Keratinocyte (primary cell): ENCODE data around the gene SRP14. TPM values are rescaled to one million over a fixed set of nuclear protein-coding genes. Genes with fewer than 3 reads are reported as not detected.

Experiments
- DNase-seq: peaks from one replicate; pipeline ENCODE4 v3.0.0-alpha.2; 2011; ENCODE audit warnings: low read depth, missing footprints, low spot score
- FAIRE-seq: peaks from 2 replicates; lab custom pipeline; 2011; peaks lifted over from hg19 to GRCh38; lab: Jason Lieb, UNC
- H2AFZ ChIP-seq: 2 replicates; pipeline ENCODE4 v1.6.0; 2012; ENCODE audit warnings: low read length, control low read depth, inconsistent platforms; ENCODE audit not compliant: control insufficient read depth
- H3K27ac ChIP-seq: 2 replicates; pipeline ENCODE4 v1.5.1; 2011; ENCODE audit warnings: low read length; ENCODE audit not compliant: control insufficient read depth, insufficient read depth
- H3K27me3 ChIP-seq: 3 replicates; pipeline ENCODE4 v1.6.0; 2011; ENCODE audit warnings: low read length; ENCODE audit not compliant: control insufficient read depth, insufficient read depth; ENCODE audit errors: extremely low read depth
- H3K36me3 ChIP-seq, 2 experiments: 2 replicates in 1 of 2; 3 replicates in 1 of 2; pipeline ENCODE4 v1.5.1; 2011; ENCODE audit warnings: low read length in 2 of 2, mild to moderate bottlenecking in 1 of 2; ENCODE audit not compliant: control insufficient read depth in 2 of 2, insufficient read depth in 2 of 2; ENCODE audit errors: extremely low read depth in 1 of 2
- H3K4me1 ChIP-seq: 3 replicates; pipeline ENCODE4 v1.5.1; 2011; ENCODE audit warnings: low read length; ENCODE audit not compliant: control insufficient read depth, insufficient read depth; ENCODE audit errors: extremely low read depth
- H3K4me2 ChIP-seq: 3 replicates; pipeline ENCODE4 v1.6.0; 2011; ENCODE audit warnings: low read depth, low read length; ENCODE audit not compliant: control insufficient read depth, insufficient read depth; ENCODE audit errors: extremely low read depth
- H3K4me3 ChIP-seq, 3 experiments: fragments of 200-600 bp in 1 of 3; sonication (generic) in 1 of 3; 2 replicates in 2 of 3; 3 replicates in 1 of 3; pipeline ENCODE4 v1.5.1; 2011 to 2016; ENCODE audit warnings: low read length in 3 of 3, mild to moderate bottlenecking in 3 of 3, control low read depth in 2 of 3, inconsistent platforms in 1 of 3, low read depth in 1 of 3, mixed read lengths in 1 of 3, mixed run types in 1 of 3, moderate library complexity in 1 of 3; ENCODE audit not compliant: control insufficient read depth in 2 of 3, insufficient read depth in 2 of 3; ENCODE audit errors: extremely low read depth in 1 of 3
- H3K79me2 ChIP-seq: 2 replicates; pipeline ENCODE4 v1.6.0; 2012; ENCODE audit warnings: low read length; ENCODE audit not compliant: control insufficient read depth, insufficient read depth
- H3K9ac ChIP-seq: 3 replicates; pipeline ENCODE4 v1.6.0; 2011; ENCODE audit warnings: low read length; ENCODE audit not compliant: control insufficient read depth, insufficient read depth; ENCODE audit errors: extremely low read depth
- H3K9me1 ChIP-seq: 3 replicates; pipeline ENCODE4 v1.6.0; 2011; ENCODE audit warnings: low read length; ENCODE audit not compliant: control insufficient read depth, insufficient read depth; ENCODE audit errors: extremely low read depth
- H3K9me3 ChIP-seq: 2 replicates; pipeline ENCODE4 v1.5.1; 2012; ENCODE audit warnings: low read depth, low read length; ENCODE audit not compliant: control insufficient read depth
- H4K20me1 ChIP-seq: 3 replicates; pipeline ENCODE4 v1.6.0; 2011; ENCODE audit warnings: low read length; ENCODE audit not compliant: control insufficient read depth, insufficient read depth; ENCODE audit errors: extremely low read depth
- EZH2 ChIP-seq: IDR thresholded peaks from one replicate; pipeline ENCODE4 v1.6.1; 2012; ENCODE audit warnings: inconsistent platforms, mild to moderate bottlenecking, low read length, moderate library complexity
- dilution Hi-C: fragments of 300-500 bp; cut with MboI; formaldehyde crosslinking; loops from one replicate; pipeline ENCODE4 v1.7.0; 2020; ENCODE audit warnings: low sequenced_read_pairs; ENCODE audit not compliant: extremely low pct_ligation_motif_present
- polyA plus RNA-seq, 5 experiments: library from polyadenylated mRNA; depleted of rRNA in 3 of 5; stranded (reverse) in 3 of 5; stranded (forward) in 1 of 5; unstranded in 1 of 5; fragments of >200 nt; gene quantifications; 1 replicate in 1 of 5; 2 replicates in 3 of 5; 3 replicates in 1 of 5; pipeline versions ENCODE4 v1.2.1 to v1.2.3, GENCODE V29; 2011 to 2012; ENCODE audit warnings: missing spikeins in 2 of 5, low read depth in 1 of 5, low replicate concordance in 1 of 5
- TF ChIP-seq, protein P1 (sequence below), 3 experiments: IDR thresholded peaks in 1 of 3; conservative IDR thresholded peaks in 1 of 3; optimal IDR thresholded peaks in 1 of 3; 2 replicates in 2 of 3; 3 replicates in 1 of 3; pipeline versions ENCODE3 to v1.5.1; 2011; ENCODE audit warnings: low read length in 3 of 3, mild to moderate bottlenecking in 3 of 3, moderate library complexity in 2 of 3, control low read depth in 1 of 3, inconsistent platforms in 1 of 3; ENCODE audit not compliant: insufficient read depth in 2 of 3; ENCODE audit errors: extremely low read depth in 1 of 3

SRP14 gene
- polyA plus RNA-seq, 1 donor (not counting 4 experiments of a cell fraction or from before 2014, with no cell fraction given) = 407 TPM

DNA sequence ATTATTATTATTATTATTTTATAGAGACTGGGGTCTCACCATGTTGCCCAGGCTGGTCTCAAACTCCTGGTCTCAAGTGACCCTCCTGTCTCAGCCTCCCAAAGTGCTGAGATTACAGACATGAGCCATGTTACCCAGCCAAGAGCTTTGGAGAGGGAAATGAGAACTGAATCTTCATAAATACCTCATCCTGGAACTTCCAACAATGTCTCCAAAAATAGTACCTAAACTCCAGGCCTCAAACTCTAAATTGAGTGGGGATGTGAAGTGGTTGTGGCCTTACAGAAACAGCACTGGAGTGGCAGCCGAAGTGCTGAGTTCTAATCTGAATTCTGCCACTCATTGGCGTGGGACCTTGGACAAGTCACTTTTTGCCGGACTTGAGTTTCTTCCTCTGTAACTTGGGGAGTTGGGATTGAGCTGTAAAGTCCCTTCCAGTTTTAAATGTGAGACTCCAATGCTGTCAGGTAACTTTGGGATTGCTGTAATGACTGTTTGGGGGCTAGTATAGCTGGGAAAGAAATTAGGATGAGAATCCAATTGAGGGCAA, 10.0 kb upstream of the SRP14 start:
- Histone ChIP-seq H3K36me3 (no peaks in the 10 kb centered on the region), H3K4me3 (no peak overlapping the region), H3K9me1 (peaks cover 3% of the 10 kb centered on the region), H3K4me1 (peaks cover 33% of the 10 kb centered on the region), H2AFZ (no peak overlapping the region), H3K79me2 (no peaks in the 10 kb centered on the region), H3K9me3 (no peaks in the 10 kb centered on the region), H4K20me1 (peaks cover 4% of the 10 kb centered on the region), H3K9ac (no peak overlapping the region), H3K27me3 (no peaks in the 10 kb centered on the region), H3K27ac (no peak overlapping the region), H3K4me2 (no peak overlapping the region)
- DNase-seq (no peak), FAIRE-seq (no peak)
- TF ChIP-seq, protein P1, sequence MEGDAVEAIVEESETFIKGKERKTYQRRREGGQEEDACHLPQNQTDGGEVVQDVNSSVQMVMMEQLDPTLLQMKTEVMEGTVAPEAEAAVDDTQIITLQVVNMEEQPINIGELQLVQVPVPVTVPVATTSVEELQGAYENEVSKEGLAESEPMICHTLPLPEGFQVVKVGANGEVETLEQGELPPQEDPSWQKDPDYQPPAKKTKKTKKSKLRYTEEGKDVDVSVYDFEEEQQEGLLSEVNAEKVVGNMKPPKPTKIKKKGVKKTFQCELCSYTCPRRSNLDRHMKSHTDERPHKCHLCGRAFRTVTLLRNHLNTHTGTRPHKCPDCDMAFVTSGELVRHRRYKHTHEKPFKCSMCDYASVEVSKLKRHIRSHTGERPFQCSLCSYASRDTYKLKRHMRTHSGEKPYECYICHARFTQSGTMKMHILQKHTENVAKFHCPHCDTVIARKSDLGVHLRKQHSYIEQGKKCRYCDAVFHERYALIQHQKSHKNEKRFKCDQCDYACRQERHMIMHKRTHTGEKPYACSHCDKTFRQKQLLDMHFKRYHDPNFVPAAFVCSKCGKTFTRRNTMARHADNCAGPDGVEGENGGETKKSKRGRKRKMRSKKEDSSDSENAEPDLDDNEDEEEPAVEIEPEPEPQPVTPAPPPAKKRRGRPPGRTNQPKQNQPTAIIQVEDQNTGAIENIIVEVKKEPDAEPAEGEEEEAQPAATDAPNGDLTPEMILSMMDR (optimal IDR thresholded peaks at IDR 0.05 in 1 of 3, IDR thresholded peaks at IDR 0.05 in 1 of 3, conservative IDR thresholded peaks at IDR 0.05 in 1 of 3; ENCODE audit: extremely low read depth in 1 of 3, insufficient read depth in 2 of 3, low read length in 3 of 3) = no peak
- TF ChIP-seq EZH2 = no peak
- dilution Hi-C loops = no loop called here

DNA sequence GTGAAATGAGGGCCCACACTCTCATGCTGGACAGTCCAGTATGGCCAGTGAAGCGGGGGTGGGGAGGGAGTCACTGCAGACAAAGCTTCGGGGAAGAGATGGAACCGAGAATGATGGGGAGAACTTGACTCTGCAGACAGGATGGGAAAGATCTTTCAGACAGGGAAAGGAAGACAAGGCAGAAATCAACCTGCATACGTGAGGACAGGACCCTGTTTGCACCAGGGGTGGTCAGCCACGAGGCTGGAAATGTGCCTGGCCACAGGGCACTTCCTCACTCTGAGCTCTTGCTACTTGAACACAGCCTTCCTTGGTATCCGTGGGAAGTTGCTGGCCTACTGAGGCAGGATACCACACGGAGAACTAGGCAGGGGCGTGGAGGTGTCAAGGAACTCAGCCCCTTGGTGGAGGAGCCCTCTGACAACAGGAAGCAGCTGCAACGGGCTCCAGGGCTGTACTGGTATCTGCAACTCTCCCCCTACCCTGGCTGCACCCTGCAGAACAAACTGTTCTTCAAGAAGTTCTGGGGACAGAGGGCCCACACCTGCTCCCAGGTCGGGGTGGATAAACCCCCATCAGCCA, 9.3 kb upstream of the SRP14 start:
- Histone ChIP-seq H3K4me2 (no peak overlapping the region), H3K36me3 (no peaks in the 10 kb centered on the region), H3K4me3 (no peak overlapping the region), H3K79me2 (no peaks in the 10 kb centered on the region), H3K27ac (peak overlapping the region; percentile 28), H3K27me3 (no peaks in the 10 kb centered on the region), H3K9me3 (no peaks in the 10 kb centered on the region), H4K20me1 (peaks cover 4% of the 10 kb centered on the region), H3K9ac (no peak overlapping the region), H2AFZ (no peak overlapping the region), H3K4me1 (peaks cover 33% of the 10 kb centered on the region), H3K9me1 (peaks cover 3% of the 10 kb centered on the region)
- dilution Hi-C loops = no loop called here
- FAIRE-seq (no peak), DNase-seq (no peak)
- TF ChIP-seq, protein P1 (optimal IDR thresholded peaks at IDR 0.05 in 1 of 3, IDR thresholded peaks at IDR 0.05 in 1 of 3, conservative IDR thresholded peaks at IDR 0.05 in 1 of 3; ENCODE audit: extremely low read depth in 1 of 3, insufficient read depth in 2 of 3, low read length in 3 of 3) = no peak
- no peak for TF ChIP-seq EZH2
